NCI-H69 (cell line): Measurements from ENCODE around the gene ABCC3.
A peak's percentile ranks its signal among the peaks of the same experiment; 100 is the strongest.

Experiments used
- DNase-seq: peaks from one replicate; lab custom pipeline; 2025; lab: John Stamatoyannopoulos, UW

Gene ABCC3

DNA sequence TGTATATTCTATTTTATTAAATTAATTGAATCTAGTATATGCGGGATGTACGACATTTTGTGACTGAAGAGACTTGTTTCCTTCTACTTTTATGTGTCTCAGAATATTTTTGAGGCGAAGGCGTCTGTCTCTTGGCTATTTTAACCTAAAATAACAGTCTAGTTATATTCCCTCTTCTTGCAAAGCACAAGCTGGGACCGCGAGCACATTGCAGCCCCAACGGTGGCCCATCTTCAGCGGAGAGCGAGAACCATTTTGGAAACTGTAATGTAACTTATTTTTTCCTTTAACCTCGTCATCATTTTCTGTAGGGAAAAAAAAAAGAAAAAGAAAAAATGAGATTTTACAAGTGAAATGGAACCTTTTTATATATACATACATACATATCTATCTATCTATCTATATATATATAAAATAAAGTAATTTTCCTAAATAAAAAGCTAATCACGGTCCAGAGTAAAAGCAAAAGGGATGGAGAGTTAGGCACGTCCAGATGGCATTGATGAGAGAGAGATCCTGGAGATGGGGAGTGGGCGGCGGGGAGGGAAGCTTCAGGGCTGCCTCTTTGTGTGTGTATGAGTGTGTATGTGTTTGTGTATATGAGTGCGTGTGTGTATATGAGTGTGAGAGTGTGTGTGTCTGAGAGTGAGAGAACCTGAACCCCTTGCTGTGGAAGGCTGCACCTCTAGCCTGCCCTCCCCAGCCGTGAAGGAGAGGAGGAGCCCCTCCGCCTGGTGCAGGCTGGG, 7.5 kb upstream of the ABCC3 start:
- no peak for DNase-seq

DNA sequence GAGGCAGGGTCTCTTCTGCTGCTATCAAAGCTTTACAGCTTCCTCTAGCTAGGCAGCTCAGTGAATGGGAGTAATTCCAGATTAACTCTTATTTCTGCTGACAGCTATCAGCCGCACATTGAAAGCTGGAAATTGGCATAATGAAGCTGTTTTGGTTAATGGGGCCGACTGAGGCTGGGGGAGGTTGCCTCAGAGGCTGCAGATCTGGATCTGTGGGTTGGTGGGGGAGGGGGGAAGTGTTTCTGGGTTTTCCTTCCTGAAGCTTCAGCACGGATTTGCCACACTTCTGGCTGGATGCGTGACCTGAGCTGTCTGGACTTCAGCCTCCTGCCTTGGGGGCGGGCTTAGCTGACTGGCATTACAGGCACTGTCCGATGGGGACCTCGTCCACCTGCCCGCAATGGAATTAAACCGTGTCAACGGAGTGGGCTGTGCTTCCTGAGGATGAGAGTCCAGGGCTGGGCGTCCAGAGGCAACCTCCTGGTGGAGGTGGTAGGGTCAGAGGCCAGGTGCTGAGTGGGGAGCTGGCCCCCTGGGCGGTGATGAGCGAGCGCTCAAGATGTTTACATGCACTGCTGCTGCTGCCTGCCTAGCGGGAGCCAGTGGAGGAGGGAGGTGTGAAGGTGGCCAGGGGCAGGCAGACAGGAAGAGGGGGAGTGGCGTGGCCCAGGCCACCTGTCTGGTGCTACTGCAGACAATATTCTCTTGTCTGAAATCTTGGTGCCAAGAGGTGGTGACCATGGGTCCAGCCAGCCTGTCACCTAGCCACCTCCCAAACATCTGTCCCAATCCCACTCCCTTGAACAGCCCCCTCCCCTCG, 6.7 kb upstream of the ABCC3 start:
- peak; percentile 89 for DNase-seq

DNA sequence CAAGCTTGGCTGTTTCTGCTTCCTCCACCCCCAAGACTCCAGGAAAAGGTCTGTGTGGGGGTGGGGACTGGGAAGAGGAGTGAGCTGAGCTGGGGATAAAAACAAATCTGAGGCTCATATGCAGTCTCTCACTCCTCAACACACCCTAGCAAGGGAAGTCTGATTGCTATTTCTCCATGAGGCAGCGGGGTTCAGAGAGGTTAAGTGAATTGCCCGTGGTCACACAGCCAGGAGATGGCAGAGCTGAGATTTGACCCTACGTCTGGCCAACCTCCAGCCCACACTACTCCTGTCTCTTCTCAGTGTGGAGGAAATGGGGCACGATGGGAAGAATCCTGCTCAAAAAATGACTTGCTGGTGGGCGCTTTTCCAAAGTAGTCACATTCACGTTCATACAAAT, 4.8 kb upstream of the ABCC3 start:
- no peak for DNase-seq

DNA sequence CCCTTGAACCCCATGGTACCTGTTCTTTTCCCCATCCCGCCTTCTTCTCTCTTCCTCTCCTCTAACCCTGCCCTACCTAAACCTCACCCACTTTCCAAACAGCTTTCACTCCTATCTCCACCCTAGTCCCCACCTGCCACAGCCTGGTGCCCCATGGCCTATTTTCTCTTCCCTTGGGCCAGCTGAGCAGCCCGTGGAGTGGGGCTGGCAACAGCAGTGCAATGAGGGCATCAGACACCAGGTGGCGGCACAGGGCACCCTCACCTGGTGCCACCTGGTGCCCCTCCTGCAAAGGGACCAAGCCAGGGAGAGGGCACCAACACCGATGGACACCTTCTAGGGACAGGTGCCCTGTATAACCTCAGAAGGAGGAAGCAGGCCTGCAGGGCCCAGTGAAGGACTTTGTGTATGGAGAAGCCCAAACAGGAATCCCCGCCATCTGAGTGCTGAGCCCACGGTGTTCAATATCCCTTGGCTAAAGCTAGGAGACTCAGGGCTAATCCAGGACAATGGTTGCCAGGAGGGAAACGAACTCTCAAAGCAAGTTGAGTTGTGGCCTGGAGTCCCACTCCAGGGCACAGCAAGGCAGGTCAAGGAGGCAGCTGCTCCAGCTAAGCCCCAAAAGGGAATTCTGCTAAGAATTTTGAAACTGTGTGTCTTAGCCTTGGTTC, 4.0 kb upstream of the ABCC3 start:
- peak; percentile 76 for DNase-seq

DNA sequence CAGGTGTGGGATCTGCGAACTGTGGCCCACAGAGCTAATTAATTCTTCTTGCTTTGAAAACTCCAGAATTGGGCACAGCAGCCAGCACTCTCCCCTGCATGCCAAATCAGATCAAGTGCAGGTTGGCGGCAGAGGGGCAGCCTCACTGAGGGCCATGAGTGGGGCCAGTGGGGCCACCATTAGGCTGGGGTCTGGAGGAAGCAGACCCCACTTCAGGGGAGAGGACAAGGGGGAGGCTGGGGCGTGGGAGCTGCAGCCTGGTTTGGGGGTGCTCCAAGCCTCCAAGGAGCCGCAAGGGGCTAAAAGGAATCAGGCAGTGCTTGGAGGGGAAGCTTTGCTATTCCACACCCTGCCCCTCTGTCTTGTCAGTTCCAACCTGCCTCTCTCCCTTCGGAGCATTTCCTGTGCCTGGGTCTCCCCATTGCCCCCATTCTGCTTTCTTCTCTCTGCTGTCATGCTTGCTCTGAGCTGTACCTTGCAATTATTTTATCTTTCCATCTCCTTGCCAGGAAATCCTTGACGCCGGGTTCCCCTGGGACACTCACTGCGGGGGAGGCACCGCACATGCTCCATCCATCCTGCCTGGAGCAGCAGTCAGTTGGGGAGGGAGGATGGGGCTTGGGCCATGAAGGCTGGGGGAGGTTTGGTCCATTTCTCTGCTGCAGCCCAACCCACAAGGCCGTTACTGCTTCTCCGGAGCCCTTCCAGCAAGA, 3.3 kb upstream of the ABCC3 start:
- DNase-seq, result peak; percentile 73

DNA sequence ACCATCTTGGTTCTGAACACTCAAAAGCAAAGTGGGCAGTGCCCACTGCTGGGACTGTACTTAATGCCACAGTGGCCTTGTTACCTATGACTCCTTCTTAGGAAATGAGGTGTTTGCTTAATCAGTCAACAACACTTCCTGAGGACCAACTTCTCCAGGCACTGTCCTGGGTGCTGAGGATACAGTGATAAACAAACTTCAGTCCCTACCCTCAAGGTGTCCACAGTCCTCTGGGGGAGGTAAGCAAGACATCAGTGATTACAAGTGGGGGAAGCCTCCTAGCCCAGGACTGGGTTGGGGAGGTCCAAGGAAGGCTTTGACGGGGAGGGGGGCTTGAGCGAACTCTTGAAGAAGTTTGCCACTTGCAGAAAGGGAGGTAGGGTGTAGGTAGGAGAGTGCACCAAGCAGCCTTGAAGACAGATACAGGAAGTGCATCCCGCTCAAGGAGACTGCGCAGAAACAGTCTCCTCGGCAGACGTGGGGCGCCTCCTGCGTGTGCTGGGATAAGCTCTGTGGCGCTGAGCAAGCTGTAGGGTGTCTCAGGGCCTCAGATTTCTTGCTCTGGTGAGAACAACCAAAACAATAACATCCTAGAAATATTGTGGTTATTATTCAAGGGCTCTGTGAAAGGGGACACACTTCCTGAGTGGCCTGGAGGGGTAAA, 2.6 kb upstream of the ABCC3 start:
- DNase-seq, result no peak

DNA sequence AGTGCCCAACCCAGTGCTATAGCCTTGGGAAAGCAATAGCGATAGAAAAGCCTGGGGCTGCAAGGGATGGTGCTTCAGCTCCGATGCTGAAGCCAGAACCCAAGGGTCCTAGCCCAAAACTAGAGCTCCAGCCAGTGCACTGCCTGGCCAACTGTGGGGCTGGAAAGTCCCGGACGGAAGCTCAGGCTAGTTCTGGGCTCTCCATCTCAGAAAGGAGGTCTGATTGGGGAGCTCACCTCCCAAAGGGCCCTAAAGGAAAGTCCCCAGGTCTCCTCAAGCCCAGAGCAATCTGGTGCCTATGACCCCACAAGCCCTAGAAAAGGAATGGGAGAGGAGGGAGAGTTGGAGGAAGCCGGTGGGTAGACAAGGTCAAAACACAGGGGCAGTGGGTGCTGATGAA, 2.0 kb upstream of the ABCC3 start:
- DNase-seq, result no peak

DNA sequence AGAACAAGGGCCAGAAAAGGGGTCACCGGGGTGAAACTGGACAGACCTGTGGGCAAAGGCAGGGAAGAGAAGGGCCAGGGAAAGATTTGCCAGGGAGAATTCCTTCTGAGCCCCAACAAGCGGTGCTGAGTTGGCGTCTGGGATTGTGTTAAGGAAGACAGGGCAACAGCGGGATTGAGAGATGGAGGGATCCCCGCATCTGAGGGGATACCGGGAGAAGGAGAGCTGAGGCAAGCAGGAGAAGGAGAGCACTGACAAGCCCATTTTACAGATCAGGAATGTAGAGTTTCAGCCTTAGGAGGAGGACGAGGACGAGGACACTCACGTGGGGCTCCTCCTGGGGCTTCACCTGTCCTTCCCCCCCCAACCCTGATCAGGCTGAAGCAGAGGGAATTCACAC, 998 bp upstream of the ABCC3 start:
- no peak for DNase-seq

DNA sequence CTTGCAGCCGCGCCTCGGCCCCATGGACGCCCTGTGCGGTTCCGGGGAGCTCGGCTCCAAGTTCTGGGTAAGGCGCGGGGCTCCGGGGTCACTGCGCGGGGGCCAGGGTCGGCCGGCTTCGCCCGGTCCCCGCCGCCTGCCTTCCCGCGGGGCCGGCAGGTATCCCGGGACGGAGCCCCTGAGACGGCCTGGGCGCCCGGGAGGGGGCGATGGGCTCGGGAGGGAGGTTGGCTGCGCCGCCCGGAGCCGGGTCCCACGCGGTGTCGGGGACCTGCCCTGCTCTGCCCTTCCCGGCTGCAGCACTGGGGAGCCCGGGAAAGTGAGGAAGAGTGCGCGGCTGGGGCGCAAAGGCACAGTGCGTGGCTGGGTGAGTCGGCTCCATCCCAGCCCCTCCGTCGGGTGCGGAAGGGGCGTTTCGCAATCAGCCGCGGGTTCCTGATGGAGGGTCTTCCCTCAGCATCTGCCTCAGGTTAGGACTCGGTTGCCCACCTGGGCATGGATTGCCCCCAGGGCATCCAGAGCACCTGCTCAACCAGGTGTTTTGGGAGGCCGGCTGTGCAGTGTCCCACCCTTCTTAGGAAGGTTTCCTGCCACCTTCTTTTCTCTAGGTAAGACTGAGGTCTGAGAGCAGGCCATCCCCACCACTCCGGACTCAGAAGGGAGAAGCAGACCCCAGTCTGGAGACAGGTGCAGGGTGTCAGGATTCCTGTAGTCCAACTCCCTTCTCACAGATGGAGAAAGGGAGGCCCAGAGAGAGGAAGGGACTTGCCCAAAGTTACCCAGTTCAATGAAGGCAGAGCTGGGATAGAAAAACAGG, 442 bp downstream of the ABCC3 start:
- peak; percentile 35 for DNase-seq

DNA sequence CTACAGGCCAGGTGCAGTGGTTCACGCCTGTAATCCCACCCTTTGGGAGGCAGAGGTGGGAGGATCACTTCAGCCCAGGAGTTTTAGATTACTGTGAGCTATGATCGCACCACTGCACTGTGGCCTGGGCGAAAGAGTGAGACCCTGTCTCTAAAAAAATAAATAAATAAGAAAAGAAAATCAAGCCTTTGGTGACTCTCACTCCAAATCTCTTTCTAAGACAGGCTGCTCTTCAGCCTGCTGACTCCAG, 976 bp downstream of the ABCC3 start:
- DNase-seq, result no peak

DNA sequence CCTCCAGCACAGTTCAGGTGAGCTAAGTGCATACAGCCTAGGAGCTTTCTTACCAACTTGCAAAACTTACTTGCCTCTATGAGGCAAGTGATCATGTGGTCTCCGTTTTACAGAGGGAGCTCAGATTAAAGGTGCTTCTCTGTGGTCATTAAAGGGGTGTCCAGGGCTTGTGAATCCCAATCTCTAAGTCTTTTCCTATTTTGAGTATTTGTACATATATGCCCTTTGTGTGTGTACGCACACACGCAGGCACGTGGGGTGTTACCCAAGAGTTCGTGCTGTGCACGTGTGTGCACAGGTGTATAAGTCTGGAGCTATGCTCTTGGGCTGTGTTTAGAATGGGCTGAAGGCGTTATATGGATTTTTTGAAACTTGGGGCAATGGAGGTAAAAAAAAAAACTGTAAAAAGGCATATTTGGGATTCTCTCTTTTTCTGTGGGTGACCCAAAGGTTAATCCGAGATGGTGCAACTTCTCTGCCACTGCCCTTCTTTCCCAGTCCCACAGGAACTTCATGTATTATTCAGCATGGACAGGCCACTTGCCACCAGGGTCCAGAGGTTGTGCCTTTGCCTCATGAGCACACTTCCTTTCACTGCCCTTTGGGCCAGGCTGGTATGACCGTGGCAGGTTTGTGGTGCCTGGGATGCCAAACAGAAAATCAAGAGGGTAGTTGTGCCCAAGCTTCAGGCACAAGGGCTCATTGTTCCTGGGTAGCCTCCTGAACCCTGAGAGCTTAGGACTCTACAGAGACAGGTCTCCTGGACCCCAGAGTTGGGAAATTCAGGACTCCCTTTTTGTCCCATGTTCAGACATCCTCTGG, 1.5 kb downstream of the ABCC3 start:
- no peak for DNase-seq

DNA sequence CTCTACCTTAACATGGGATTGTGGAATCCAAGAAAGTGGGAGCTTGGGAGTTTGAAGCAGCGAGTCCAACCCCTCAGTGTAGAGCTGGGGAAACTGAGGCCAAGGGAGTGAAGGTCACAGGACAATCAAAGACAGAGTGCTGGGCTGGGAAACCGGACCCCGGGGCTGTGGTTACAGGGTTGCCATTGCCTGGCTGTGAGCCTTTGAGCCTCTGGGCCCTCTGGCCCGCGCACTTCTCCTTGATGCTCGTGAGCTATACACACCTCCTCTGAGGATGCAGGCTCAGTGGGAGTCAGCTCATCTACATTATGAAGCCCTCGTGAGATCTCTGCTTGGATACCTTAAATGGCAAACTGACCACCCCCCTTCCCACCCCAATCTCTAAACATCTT, 2.1 kb downstream of the ABCC3 start:
- no peak for DNase-seq

DNA sequence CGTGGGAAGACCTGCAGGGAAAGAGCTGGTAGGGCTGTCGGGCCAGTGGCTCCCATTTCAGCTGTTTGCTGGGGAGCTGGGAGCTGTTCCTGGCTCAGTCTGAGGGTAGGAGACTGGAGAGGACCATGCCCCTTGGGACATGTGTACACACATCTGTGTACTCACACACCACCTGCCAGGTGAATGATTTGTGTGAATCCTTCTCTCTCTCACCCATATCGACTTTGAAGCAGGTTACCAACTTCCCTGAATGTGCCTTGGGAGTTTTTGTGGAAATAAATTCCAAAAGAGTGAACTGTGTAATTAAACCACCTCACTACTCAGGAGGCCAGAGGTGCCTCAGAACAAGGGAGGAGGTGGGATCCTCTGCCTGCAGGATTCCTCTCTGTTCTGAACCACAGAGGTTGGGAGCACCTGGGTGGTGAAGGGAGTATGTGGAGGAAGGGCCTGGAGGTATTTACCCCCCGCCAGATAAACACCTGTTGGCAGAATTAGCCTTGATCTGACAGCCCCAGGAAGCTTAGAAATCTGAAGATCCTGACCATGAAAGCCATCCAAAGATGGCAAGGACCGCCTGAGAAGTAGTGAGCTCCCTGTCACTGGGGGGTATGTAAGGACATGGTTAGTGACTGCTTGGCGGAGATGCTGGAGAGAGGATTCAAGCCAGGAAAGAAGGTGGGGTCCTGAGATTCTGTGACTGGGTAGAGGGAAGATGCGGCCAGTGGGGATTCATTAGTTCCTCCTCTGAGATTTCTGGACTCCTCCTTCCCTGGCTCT, 3.3 kb downstream of the ABCC3 start:
- peak; percentile 78 for DNase-seq

DNA sequence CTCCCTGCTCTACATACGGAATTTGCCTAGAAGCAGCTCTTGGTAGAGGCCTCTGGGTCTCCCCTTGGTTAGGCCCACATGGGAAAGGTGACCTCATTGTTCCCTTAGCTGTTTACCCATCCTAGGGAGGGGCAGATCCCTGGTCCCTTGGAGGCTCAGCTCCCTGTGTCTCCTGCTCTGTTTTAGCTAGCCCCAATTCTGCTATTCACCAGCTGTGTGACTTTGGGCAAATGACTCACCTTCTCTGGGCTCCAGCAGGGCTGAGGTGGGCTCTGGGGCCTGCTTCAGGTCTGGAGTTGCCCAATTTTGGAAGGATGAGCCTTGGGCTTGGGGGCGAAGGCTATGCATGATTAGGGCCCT, 3.9 kb downstream of the ABCC3 start:
- DNase-seq, result peak; percentile 44

DNA sequence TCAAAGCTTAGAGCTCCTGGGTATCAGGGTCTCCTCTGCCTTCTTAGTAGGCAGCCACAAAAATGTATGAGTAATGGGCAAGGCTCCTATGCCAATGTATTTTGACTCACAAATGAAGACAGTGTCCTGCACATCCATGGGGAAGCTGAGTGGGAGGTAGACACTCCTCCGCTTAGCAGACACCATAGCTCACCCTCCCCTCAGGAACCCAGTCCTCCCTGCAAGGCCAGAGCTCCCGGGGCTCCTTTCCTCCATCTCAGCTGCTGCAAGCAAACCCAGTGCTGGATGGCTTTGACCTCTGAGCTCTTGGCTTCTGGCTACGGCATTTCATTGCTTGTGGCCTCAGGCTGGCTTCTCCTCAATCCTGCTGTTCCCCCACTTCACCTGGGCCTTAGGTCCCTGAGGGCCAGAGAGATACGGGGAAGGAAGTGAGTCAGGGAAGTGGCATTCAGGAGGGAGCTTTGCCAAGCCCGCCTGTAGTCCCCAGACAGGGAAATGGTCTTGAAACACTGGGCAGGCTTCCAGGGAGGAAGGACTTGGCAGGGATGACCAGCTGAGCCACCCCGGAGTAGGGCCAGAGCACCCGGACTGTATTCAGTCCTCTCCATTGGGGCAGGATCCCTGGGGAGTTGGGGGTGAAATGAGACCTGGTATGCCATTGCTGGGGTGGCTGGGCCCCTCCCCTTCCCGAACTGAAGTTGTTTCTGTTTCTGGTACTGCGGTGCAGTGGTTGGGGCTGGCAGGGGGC, 4.5 kb downstream of the ABCC3 start:
- DNase-seq, result peak; percentile 96

DNA sequence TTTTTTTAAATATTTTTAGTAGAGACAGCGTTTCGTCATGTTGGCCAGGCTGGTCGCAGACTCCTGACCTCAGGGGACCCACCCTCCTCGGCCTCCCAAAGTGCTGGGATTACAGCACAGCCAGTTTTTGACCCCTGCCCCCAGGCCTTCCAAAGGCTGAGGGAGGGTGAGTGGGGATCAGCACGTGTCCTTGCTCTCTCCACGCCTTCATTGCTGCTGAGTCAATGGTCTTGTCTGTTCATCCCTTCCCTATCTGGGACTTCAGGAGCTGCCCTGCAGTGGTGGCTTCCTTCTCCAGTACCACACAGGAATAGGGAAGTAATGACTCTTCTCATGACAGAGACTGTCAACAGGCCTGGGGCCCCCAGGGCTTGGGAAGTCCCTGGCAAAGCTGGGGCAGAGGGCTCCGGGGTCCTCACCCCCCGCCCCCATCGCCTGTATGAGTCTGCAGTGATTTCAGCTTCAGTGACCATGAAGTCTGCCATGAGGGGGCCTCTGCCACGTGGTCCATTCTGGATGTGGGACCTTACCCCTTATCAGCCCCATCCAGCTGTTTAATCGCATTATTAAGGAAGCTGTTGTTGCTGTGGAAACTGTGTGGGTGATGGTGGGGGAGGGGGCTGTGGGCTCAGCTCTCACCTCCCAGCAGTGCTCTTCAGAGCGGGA, 6.1 kb downstream of the ABCC3 start:
- DNase-seq, result no peak

DNA sequence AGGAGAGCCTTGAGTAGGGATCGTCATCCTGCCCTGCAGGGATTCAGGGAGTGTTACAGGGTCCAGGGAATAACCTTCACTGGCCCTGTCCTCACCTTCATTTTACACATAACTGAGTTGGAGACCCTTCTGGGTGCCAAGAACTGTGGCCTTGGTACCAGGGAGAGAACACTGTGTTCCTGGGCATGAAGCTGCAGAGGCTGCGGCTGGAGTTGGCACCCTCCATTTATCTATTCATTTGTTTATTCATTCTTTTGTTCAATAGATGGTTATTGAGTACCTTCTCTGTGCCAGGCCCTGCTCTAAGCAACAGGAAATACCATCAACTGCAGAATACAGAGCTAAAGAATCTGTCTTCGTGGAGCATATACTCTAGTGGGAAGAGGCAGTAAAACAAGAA, 6.7 kb downstream of the ABCC3 start:
- DNase-seq, result no peak

DNA sequence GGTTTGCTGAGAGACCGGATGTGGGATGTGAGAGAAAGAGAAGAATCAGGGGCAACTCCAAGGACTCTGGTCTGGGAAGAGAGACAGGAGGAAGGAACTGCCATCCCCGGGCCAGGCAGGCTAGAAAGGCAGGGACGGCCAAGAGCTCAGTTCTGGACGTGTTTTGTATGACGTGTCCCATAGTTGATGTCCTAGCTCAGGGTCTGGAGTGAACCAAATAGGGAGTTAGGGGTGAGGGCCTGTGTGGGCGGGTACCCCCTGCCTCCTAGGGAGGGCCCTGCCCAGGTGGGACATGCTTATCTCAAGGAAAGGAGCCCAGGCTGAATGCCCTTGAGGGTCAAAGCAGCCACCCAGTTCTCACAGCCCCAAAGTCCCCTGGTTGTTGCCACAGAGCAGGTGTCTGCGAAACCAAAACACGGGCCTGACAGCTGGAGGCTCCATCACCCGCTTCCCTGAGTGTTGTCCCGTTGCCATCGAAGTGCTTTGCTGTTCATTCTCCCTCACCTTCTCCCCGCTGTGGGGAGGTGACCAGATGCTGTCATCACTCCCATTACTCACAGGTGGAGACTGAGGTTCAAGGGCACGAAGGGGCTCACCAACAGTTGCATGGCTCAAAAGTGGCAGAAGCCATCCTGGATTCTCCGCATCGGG, 7.5 kb downstream of the ABCC3 start:
- DNase-seq, result no peak
